Stimulated activated CD4-positive, alpha-beta T cell treated with anti-CD3 and anti-CD28 coated beads, TNF-alpha, amount 100 ng/mL, for 24 hours (primary cell): Measurements from ENCODE around the gene LCORL.
"Not testable (repeated sequence)": the region's sequence is repeated elsewhere in the genome, so short reads cannot be mapped to it uniquely, and the experiment has no call there.

Experiments
- DNase-seq, 3 experiments: peaks; one replicate each; pipeline ENCODE4 v3.0.0-alpha.2; 2020; ENCODE audit warnings: low read depth in 3 of 3

LCORL gene

DNA sequence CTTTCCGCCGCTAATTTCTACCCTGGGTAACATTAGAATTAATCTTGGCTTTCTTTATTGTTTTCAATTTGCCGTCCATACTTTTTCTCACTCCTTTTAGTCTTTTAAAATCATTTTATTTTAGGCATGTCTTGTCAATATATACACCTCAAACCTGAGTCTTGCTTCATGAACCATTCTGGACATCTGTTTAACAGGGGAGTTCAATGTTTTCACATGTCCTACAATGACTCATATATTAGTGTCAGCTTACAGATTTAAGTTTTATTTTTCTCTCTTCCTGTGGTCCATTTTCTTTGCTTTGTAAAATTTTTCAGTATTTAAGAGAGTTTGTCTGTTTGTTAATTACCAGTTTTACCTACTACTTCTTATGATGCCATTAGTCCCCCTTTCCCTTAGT is 89.5 kb downstream of the LCORL start:
- no peak for DNase-seq

DNA sequence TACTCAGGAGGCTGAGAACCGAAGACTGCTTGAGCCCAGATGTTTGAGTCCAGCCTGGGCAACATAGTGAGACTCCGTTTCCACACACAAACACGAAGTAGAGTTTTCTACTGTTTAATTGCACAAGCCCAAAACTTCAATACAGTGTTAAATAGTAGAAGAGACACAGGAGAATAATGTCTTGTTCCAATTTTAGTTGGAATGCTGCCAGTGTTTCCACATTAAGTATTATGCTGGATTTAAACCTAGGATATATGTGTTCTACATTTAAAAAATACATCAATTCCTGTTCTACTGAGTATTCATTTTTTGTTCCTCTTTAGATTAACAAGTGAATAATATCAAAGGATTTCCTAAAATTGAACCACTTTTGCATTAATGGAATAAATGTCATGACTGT is 91.3 kb downstream of the LCORL start:
- no peak for DNase-seq

DNA sequence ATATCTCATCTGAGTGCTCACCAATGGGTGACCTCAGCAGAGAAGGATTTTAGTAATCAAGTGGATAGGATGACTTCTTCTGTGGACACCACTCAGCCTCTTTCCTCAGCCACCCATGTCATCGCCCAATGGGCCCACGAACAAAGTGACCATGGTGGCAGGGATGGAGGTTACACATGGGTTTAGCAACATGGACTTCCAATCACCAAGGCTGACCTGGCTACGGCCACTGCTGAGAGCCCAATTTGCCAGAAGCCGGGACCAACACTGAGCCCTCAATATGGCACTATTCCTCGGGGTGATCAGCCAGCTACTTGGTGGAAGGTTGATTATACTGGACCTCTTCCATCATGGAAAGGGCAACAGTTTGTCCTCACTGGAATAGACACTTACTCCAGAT is 97.4 kb downstream of the LCORL start:
- no peak for DNase-seq

DNA sequence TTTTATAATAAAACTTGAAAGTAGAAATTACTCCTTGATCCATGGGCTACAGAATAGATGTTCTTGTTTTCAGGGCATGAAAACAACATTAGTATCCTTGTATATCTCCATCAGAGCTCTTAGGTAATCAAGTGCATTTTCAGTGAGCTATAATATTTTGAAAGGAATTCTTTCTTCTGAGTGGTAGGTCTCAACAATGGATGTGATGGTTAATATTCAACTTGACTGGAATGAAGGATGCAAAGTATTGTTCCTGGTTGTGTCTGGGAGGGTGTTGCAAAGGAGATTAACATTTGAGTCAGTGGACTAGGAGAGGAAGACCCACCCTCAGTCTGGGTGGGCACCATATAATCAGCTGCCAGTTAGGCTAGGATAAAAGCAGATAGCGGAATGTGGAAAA is 100.1 kb downstream of the LCORL start:
- DNase-seq, result no peak

DNA sequence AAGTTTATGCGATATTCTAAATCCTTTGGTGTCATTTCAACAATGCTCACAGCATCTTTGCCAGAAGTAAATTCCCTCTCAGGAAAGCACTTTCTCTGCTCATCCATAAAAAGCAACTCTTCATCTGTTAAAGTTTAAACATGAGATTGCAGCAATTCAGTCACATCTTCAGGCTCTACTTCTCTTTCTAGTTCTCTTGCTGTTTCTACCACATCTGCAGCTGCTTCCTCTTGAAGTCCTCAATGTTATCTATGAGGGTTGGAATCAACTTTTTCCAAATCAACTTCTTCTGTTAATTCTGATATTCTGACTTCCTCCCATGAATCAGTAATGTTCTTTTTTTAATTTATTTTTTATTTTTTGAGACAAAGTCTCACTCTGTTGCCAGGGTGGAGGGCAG is 100.9 kb downstream of the LCORL start:
- DNase-seq, result no peak

DNA sequence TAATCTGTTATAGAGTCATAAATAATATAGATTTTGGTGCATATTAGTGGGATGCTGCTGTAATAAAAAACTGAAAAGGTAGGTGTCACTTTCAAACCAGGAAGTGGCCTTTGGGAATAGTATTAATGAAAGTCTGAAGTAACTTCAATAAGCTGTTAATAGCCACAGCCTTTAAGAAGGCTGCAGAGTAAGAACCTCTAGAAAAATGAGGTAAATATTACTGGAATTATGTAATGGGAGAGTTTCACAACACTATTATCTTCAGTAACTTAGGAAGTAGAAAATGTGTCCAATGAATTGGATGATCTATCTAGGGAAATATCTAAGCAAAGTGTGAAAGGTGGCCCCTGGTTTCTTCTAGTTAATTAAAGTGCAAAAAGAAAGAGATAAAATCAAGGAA is 106.1 kb downstream of the LCORL start:
- no peak for DNase-seq

DNA sequence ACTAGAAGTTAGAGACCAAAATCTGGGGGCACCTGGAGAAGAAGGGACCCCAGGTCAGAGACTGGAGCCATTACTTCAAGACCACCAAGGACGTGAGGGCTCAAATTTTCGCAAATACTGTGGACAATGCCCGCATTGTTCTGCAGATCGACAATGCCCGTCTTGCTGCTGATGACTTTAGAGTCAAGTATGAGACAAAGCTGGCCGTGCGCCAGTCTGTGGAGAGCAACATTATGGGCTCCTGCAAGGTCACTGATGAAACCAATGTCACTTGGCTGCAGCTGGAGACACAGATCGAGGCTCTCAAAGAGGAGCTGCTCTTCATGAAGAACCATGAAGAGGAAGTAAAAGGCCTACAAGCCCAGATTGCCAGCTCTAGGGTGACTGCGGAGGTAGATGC is 109.5 kb downstream of the LCORL start:
- DNase-seq, result no peak

DNA sequence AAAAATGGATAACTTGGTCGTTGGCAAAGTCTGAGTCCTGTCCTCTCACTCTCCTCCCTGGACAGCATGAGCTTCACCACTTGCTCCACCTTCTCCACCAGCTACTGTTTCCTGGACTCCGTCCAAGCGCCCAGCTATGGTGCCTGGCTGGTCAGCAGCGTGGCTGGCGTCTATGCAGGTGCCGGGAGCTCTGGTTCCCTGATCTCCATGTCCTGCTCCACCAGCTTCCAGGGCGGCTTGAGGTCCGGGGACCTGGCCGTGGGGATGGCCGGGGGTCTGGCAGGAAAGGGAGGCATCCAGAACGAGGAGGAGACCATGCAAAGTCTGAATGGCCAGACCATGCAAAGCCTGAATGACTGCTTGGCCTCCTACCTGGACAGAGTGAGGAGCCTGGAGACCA is 109.9 kb downstream of the LCORL start:
- no peak for DNase-seq

DNA sequence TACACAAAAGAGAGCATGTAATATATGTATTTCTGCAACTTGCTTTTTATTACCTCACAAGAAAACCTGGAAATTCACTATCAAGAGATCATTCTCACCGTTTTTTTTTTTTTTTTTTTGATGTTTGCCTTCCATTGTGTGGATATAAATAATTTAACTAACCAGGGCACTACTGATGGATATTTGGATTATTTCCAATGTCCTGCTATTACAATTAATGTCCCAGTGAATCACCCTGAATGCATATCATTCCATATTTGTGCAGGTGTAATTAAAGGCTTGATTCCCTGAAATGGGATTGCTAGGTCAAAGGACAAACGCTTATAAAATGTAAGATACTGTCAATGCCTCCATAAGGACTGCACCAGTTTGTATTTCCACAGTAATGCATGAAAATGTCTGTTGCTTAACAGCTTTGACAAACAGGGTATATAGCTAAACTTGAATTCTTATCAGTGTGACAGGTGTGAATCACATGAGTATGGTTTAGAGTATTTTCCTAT is 123.0 kb downstream of the LCORL start:
- DNase-seq, result no peak

DNA sequence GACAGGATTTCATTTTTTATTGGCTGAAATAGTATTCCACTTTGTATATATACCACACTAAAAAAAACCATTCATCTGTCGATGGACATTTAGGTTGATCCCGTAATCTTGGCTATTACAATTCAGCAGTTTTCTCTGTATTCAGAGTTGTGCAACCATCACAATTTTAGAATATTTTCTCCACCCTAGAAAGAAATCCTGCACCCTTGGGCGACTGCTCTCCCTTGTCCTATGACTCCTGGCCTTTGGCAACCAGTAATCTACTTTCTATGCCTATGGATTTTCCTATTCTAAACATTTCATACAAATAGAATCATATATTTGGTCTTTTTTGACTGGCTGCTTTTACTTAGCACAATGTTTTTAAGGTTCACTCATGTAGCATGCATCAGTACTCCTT is 126.1 kb downstream of the LCORL start:
- no peak for DNase-seq

DNA sequence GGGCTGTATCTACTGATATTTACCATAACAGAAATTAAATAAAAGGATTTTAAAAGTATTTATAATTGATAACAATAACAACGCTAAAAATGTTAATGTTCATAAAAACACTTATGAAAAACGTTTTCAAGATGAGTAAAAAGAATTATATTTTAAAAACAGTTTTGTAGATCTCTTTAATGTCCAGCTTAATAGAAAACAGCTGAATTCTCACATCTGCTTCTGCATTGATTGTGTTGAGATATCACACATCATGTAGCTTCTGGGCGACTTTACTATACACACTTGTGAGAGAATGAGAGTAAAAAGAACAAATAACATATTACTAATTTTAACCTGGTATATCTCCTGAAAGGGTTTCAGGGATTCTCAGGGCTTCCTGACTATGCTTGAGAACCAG is 127.1 kb downstream of the LCORL start:
- no peak for DNase-seq

DNA sequence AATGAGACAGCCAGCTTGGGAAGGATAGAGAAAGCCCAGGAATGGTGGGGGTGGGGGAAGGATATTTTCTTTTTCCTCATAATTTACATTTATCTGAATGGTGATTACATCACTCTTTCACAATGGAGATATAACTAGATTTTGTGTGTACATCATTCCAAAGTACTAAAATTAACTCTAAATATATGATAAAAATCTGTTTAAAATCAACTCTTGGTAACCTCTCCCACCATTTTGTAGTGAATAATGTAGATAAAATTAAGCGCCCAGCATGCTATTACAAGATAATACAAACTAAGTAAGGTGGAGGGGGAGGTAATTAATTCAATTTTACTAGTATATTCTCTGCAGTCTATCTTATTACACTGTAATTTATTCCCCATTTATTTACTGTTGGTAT is 131.9 kb downstream of the LCORL start:
- no peak for DNase-seq

DNA sequence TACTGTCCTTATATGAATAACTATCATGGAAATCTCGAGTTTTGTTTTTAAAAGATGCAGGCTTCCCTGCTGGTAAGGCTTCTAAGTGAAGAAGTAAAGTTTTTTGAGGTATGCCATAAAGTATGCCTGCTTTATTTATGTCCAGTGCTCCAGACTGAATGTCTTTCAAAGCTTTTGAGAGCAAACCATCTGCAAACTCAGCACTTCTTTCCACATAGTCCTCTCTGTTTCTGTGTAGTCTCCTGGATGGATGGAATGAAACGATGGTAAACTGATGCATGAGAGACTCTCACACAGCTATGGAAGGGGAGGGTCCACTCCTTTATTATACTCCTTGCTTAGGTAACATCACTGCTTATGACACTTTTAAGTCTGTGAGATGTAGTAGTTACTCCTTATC is 137.0 kb downstream of the LCORL start:
- DNase-seq, result no peak

DNA sequence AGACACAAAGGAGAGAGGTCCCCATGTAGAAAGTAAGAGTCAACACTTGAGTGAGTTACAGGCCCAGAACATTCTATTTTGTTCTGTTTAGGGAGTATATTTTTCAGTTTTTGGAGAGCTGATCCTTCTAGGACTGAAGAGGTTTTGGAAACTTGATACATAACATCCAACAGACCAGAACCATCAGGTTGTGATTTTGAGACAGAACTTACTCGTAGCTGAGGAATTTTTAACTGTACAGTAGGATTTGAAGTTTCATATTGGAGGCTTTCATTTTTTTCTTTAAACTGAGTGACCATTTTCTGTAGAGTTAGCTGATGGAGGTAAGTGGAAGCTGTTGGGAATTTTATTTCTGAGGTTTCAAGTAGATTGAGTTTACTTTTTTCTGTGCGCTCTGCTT is 137.5 kb downstream of the LCORL start:
- no peak for DNase-seq

DNA sequence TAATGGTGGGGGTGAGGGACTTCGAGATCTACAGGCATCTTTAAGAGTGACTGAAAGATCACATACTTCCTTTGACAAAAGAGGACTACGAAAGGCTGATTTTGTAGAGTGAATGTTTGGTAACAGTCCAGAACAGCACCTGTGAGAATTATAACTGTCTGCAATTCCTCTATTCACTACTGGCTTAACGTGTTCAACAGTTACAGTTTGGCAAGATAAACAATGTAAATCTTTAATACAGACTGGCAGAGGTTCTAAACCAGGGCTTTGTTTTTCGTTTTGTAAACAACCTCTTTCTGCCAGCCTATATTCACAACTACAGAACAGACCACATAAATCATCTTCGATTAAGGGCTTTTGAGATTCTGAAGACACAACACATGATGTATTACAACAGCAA is 143.9 kb downstream of the LCORL start:
- DNase-seq, result no peak

DNA sequence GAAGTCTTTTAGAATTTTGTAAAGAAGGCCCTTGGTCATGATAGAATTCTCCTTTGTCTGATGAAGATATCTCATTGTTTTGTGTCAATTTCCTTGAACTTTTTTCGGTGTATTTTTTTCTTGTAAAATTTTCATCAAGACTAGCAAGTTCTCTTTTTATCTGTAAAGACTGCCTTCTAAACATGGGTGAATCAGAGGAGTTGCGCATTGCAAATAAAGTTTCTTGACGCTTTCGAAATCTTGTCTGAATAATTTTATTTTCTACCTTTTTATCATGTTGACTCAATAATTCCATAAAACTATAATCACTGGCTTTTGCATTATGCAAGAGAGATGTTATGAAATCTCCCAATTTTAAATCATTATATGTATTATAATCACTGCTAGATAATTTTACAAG is 144.6 kb downstream of the LCORL start:
- DNase-seq, result no peak

DNA sequence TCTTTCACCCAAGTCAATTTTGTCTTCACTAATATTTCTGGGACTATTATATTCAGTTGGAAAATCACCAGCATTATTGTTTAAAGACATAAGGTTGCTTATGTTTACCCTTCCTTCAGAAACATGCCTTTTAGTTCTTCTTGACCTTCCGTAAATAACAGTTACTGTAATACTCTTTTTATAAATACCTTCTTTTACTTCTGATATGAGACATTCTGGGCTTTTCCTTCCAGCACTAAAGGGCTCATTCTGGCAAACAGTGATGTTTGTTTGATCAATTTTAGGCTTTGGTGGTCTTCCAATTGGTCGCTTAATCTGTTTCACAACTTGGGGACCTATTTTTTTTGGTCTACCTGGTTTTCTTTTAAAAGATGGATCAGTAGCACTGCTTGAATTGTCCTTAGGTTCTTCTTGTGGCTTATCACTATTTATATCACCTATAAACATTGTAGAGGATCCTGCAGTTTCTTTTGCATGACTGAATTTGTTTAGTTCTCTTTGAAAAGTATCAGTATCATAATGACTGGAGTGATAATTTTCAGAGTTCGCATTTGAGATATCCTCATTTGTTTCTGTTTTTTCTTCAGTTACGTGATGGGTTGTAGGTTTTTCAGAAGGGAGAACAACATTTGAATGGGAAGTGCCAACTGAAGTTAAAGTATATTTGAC is 146.0 kb downstream of the LCORL start:
- no peak for DNase-seq

DNA sequence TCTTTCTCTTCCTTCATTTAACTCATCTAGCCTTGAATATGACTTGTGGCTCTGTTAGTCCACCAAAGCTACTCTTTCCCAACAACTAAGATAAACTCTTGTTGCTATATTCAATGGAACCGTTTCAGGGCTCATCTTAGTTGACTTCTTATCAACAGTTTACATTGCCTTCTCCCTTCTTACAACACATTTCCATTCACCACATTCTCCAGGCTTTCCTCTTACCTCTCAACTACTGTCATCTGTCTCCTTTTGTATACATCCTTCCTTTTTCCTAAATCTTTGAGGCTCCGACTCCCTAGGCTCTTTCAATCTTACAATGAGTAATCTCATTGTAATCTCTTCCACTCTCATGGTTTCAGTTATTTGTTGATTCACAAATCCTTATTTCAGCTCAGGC is 152.2 kb downstream of the LCORL start:
- no peak for DNase-seq

DNA sequence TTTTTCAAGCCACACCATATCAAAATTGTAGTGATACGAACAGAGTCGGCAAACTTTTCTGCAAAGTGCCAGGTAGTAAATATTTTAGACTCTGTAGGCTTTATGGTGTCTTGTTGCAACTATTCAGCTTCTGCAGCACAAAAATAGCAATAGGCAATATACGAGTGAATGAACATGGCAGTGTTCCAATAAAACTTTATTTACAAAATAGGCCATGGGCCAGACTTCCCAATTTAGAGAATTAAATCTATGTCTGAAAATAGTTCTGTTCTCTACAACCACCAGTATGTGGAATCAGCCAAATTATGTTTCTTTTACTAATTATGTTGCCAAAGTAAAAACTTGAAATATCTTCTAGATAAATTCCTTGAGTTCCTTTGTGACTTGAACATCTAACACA is 154.3 kb downstream of the LCORL start:
- no peak for DNase-seq

DNA sequence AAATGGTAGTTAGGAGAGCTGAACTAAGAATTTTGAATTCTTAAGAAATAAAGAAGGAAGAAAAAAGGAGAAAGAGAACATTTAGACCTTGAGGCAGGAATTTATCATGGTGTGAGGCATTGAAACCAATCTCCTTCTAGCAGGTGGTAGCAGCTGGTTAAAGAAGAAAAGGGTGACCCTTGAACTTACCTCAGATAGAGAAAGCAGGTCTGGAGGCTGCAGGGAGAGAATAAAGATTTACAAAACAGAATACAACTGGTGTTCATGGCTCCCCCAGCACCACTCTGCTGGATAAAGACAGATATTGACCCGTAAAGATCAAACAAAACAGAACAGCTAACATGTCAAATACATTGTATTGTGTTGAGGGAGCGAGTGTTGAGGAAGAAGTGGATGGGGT is 154.7 kb downstream of the LCORL start:
- DNase-seq, result no peak

DNA sequence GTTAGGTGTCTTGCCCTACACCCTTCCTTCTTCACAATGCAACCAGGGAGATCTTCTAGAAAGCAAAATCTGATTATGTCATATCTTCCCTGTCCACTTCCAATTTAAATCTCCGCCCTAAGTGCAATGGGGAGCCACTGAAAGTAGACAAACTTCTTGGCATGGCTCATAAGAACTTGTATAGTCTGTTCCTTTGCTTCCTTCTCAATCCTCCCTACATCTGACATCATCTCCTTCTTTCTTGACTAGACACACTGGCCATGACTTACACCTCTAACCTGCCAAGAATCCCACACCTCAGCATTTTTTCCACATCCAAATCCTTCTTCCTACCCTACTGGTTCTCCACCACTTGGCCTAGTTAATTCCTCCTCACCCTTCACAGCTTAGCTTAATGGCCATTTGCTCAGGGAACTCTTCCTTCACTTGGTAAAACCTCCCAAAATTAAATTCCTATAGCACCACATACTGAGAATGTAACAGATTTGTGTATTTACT is 155.6 kb downstream of the LCORL start:
- DNase-seq, result no peak

DNA sequence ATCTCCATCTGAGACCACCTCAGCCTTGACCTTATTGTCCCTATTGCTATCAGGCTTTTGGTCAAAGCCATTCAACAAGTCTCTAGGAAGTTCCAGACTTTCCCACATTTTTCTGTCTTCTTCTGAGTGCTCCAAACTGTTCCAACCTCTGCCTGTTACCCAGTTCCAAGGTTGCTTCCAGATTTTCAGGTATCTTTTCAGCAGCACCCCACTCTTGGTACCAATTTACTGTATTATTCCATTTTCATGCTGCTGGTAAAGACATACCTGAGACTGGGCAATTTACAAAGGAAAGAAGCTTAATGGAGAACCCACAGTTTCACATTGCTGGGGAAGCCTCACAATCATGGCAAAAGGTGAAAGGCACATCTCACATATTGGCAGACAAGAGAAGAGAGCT is 159.6 kb downstream of the LCORL start:
- not testable (repeated sequence) for DNase-seq

DNA sequence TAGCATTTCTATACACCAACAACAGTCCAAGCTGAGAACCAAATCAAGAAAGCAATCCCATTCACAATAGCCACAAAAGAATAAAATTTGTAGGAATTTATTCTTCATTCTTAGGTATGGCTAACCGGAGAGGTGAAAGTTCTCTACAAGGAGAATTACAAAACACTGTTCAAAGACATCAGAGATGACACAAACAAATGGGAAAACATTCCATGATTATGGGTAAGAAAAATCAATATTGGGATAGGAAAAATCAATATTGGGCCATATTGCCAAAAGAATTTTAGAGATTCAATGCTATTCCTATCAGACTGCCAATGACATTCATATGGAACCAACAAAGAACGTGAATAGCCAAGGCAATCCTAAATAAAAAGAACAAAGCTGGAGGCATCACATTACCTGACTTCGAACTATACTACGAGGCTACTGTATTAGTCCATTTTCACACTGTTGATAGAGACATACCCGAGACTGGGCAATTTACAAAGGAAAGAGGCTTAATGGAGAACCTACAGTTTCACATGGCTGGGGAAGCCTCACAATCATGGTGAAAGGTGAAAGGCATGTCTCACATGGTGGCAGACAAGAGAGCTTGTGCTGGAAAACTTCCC is 161.7 kb downstream of the LCORL start:
- DNase-seq, result no peak

DNA sequence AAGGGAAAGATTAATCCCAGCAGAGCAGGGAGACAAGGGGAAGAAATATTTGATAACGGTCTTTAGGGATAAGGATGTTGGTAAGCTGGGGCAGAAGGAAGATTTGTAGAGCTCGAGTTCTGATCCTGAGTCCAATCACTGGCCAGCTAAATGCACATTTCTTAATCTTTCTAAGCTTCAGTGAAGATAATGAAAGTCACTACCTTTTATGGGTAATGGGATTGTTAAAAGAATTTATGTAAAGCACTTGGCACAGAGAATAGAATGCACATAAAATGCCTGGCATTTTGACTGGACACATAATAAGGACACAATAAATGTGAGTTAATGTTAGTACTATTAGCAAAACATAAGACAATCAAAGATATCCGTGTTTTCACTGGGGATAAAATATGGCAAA is 167.5 kb downstream of the LCORL start:
- no peak for DNase-seq
